Heart left ventricle (tissue), 13 donors: ENCODE measurements around the gene SEPSECS.

Source experiments
- CTCF ChIP-seq, 12 donors: fragments of 200-600 bp; sonication (generic) in 4 of 12; IDR thresholded peaks; one replicate each; pipeline versions ENCODE4 v1.5.0 to v1.8.0; 2018 to 2022; ENCODE audit warnings: antibody characterized with exemption in 12 of 12, mild to moderate bottlenecking in 5 of 12
- POLR2A ChIP-seq, 2 donors: fragments of 450-650 bp; IDR thresholded peaks; one replicate each; pipeline ENCODE4 v1.6.1; 2017; ENCODE audit warnings: antibody characterized with exemption in 2 of 2, mild to moderate bottlenecking in 2 of 2, moderate library complexity in 2 of 2
- donor health status: ischemic (EF 13 %, LVEDD 7.1; RV severe dilation, severe dysfunction).
- donor health status: DM: no; HTN: yes; CAD: no.
- donor health status: DM: no; HTN: no; CAD: no.
- donor health status: ischemic (EF 25% LVEDD 6.9; RV normal size, moderate dysfunction).
- donor health status: ischemic (EF 25% LVEDD 5.7; RV mildly dilated, moderate dysfunction).
- donor health status: ischemic (EF 35%, LVEDD 5.7; RV mildly dilated, moderate dysfunction).
- donor health status: nonischemic (EF 11% LVEDD 7.7; RV severe dilation, severe dysfunction).
- donor health status: DM: yes; HTN: yes; CAD: no.
- donor health status: PGD.
- donor health status: ischemic (EF 29% LVEDD 5.4; RV normal size, mild dysfunction).
- donor health status: nonischemic (EF 23%, LVEDD 6.1; RV moderate dilation, normal function).

DNA sequence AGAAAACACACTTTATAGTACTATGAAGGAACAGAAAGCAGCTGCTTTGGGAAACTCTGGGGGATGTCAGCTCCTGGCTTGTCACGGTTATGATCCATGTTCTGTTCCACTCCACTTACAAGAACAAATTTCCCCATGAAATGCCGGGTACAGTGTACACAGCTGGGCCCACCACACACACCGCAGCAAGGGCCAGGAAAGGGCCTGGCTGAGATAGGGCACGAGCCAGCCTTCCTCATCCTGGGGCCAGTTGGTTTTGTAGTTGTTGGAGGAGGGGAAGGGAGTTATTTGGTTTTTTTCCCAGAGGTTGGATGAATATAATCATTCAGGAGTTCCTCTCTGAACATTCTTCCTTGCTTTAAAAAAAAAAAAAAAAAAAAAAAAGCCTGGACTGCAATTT lies 56.8 kb downstream of the SEPSECS start:
- no peak for TF ChIP-seq CTCF (IDR thresholded peaks at IDR 0.05)
- TF ChIP-seq POLR2A (IDR thresholded peaks at IDR 0.05): no peak
